GM08714 (cell line): ENCODE measurements around the gene KIF3C.
"Not testable (repeated sequence)": the region's sequence is repeated elsewhere in the genome, so short reads cannot be mapped to it uniquely, and the experiment has no call there.

Experiments used
- H3K4me3 ChIP-seq: fragments of 200-500 bp; sonication (Bioruptor generic); 2 replicates; pipeline ENCODE4 v1.5.1; 2014; ENCODE audit warnings: mild to moderate bottlenecking, low read length, inconsistent platforms
- ZNF274 ChIP-seq: IDR thresholded peaks from 2 replicates; pipeline ENCODE4 v1.6.1; 2012; ENCODE audit warnings: mild to moderate bottlenecking, low read depth, low read length

Gene KIF3C

DNA sequence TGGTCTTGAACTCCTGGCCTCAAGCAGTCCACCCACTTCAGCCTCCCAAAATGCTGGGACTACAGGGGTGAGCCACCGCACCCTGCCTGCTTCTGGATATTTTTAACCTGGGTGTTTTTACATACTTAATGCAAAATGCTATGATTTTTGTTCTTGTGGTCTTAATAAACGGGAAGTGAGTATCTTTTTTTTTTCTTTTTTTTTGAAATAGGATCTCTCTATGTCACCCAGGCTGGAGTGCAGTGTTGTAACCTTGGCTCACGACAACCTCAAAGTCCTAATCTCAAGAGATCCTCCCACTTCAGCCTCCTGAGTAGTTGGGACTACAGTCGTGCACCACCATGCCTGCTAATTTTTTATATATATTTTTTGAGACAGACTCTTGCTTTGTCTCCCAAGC is 84.8 kb downstream of the KIF3C start:
- TF ChIP-seq ZNF274: no peak
- no peak overlapping the region for H3K4me3 ChIP-seq

GRCh38 chr2:25896308-25896707 is 86.0 kb downstream of the KIF3C start:
- not testable (repeated sequence) for H3K4me3 ChIP-seq

DNA sequence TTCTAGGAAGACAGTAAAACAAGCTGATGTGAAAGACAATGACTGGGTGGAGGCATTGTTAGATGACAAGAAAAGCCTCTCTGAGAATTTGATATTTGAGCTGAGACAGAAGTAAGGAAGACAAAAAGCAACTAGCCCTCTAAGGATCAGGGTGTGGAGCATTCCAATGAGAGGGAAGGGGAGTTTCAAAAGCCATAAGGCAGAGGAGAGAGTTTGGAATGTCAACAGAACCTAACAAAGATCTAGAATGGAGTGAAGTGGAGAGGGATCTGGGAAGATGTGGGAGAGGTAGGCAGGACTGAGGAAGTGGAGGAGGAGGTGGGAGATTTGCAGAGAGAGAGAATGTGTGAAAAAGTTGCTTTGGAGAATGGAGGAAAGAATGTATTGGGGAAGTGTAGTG is 86.7 kb downstream of the KIF3C start:
- TF ChIP-seq ZNF274: no peak
- H3K4me3 ChIP-seq: no peak overlapping the region

GRCh38 chr2:25895018-25895417 is 87.3 kb downstream of the KIF3C start:
- no peak for TF ChIP-seq ZNF274
- H3K4me3 ChIP-seq: no peak overlapping the region

- no peak overlapping the region for H3K4me3 ChIP-seq
- TF ChIP-seq ZNF274: no peak
Observed at GRCh38 chr2:25894135-25894830, 88.0 kb downstream of the KIF3C start.

- no peak for TF ChIP-seq ZNF274
- no peak overlapping the region for H3K4me3 ChIP-seq
Observed at GRCh38 chr2:25891672-25892071, 90.6 kb downstream of the KIF3C start.

GRCh38 chr2:25887624-25888242 is 94.6 kb downstream of the KIF3C start:
- no peak for TF ChIP-seq ZNF274
- no peak overlapping the region for H3K4me3 ChIP-seq

- no peak for TF ChIP-seq ZNF274
- H3K4me3 ChIP-seq: no peak overlapping the region
Observed at GRCh38 chr2:25885933-25886332, 96.4 kb downstream of the KIF3C start.

DNA sequence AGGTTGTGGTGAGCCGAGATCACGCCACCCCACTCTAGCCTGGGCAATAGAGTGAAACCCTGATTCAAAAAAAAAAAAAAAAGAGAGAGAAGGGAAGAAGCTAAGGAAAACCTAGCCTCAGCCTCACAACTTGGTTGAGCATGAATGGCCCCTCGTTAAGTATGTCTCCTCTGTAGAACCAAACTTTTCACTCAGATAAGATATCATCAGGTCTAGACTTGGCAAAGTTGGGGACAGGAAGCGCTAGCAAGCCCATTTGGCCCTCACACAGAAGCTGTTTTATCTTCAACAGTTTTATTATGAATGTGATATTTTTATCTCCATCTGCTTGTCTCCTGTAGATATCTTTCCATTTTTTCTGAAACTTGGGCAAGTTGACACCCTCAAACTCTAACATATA is 100.5 kb downstream of the KIF3C start:
- H3K4me3 ChIP-seq: no peak overlapping the region
- TF ChIP-seq ZNF274: no peak

DNA sequence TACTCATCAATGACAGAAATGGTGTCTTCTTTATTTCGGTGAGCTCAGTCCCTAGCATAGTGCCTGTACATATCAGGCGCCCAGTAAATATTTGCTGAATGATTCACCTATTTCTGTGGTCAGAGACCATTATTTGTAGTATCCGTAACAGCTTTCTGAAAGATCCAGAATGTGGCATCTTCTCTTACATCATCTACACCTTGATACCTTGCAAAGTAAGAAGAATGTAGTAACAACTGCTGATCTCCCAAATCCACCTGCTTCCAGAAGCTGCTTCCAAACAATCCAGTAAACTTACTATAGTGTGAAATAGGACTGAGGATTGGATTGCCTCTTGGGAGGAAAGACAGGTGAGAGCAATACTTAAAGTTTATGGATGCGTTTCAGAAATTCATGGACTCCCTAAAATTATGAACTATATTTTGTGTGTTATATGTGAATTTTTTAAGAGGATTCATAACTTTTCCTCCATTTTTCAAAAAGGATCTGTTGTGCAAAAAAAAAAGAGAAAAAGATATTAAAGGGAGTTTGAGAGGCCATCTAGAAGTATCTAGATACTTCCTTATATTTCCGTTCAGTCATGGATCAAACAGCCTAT is 103.1 kb downstream of the KIF3C start:
- no peak for TF ChIP-seq ZNF274
- peak overlapping the region; percentile 53 for H3K4me3 ChIP-seq

GRCh38 chr2:25878361-25879132 is 103.8 kb downstream of the KIF3C start, which contains the start of gene ASXL2:
Gene ASXL2 (minus strand): TSS chr2:25878487. CDS start chr2:25878222, 265 bp downstream.
- H3K4me3 ChIP-seq: peak within 1 kb of the TSS; percentile 80
- no peak for TF ChIP-seq ZNF274

- no peak for TF ChIP-seq ZNF274
- H3K4me3 ChIP-seq: peak overlapping the region; percentile 80
Observed at GRCh38 chr2:25877431-25878360, 104.6 kb downstream of the KIF3C start.
